Vagina (tissue), 2 donors: ENCODE measurements around the gene GPR176.

ENCODE experiments used
- POLR2A ChIP-seq, 2 donors: fragments of 450-650 bp; IDR thresholded peaks; one replicate each; pipeline ENCODE4 v1.6.1; 2017; ENCODE audit warnings: antibody characterized with exemption in 2 of 2, mild to moderate bottlenecking in 2 of 2, moderate library complexity in 2 of 2
- POLR2AphosphoS5 ChIP-seq, 2 donors: sonication (generic); formaldehyde crosslinking; IDR thresholded peaks; one replicate each; pipeline ENCODE4 v1.9.0; 2017; ENCODE audit warnings: antibody characterized with exemption in 2 of 2, mild to moderate bottlenecking in 2 of 2, low read depth in 1 of 2; ENCODE audit not compliant: insufficient read depth in 1 of 2
- TF ChIP-seq, protein P1 (sequence below), 3 experiments: fragments of 450-650 bp in 2 of 3; fragments of 200-600 bp in 1 of 3; sonication (generic) in 1 of 3; IDR thresholded peaks; one replicate each; pipeline ENCODE4 v1.5.1; 2017 to 2019; ENCODE audit warnings: antibody characterized with exemption in 3 of 3, mild to moderate bottlenecking in 2 of 3, moderate library complexity in 2 of 3

DNA sequence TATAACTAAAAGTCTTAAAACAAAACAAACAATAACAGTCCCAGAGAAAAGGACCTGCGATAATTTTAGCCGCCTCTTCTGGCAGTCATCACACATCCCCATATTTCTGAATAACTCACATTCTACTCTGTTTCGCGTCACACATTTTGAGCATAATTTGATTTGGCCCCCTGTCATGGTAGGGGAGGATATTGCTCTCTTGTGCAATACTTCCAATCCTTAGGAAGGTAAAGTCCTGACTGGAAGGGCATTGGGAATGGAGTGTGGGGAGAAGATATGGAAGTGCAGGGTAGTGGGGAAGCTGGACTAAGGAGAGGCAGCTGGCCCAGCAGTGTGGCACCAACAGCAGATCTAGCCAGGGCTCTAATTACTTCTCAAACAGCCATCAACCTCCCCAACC, 126.1 kb downstream of the GPR176 start:
- TF ChIP-seq, protein P1, sequence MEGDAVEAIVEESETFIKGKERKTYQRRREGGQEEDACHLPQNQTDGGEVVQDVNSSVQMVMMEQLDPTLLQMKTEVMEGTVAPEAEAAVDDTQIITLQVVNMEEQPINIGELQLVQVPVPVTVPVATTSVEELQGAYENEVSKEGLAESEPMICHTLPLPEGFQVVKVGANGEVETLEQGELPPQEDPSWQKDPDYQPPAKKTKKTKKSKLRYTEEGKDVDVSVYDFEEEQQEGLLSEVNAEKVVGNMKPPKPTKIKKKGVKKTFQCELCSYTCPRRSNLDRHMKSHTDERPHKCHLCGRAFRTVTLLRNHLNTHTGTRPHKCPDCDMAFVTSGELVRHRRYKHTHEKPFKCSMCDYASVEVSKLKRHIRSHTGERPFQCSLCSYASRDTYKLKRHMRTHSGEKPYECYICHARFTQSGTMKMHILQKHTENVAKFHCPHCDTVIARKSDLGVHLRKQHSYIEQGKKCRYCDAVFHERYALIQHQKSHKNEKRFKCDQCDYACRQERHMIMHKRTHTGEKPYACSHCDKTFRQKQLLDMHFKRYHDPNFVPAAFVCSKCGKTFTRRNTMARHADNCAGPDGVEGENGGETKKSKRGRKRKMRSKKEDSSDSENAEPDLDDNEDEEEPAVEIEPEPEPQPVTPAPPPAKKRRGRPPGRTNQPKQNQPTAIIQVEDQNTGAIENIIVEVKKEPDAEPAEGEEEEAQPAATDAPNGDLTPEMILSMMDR (IDR thresholded peaks at IDR 0.05), result no peak
- TF ChIP-seq POLR2A (IDR thresholded peaks at IDR 0.05) (no peak), POLR2AphosphoS5 (IDR thresholded peaks at IDR 0.05; ENCODE audit: insufficient read depth in 1 of 2, low read depth in 1 of 2) (no peak)
